Measurements from ENCODE around the gene PLEKHG7.
"Not testable (repeated sequence)": the region's sequence is repeated elsewhere in the genome, so short reads cannot be mapped to it uniquely, and the experiment has no call there.

PLEKHG7 gene, protein sequence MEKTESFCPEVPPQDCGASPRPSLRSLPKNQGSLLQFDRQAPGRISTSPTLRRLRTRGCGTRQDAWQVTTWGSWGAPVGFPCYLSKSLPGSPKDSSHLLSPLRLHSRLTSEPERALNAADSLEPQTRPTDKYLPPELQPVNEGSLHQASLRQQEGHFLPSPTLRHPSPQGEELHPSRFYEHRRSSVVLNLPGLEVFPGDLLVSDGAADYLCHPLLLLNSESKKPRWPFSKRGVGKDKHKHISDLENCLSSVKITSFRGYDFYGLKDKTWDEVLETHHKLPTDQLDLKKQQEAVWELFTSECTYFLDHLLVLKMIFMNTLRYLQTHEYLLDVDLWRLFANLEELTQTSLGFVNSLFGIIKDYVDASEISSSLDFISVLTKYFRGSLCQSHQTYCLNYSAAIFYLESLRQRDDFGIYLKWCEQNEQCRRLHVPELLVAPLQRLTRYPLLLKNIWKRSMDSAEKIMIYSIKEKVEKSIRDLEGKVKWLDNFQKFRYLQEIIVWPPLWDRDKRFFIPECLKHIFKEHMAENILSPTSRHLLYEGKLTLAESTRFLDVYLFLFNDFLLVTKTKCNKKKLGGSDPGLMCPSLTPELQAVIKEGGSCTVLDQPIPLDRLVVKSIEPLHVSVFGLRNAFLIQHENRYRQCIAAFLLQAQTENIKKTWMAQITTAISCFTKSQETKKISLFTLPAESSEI

DNA sequence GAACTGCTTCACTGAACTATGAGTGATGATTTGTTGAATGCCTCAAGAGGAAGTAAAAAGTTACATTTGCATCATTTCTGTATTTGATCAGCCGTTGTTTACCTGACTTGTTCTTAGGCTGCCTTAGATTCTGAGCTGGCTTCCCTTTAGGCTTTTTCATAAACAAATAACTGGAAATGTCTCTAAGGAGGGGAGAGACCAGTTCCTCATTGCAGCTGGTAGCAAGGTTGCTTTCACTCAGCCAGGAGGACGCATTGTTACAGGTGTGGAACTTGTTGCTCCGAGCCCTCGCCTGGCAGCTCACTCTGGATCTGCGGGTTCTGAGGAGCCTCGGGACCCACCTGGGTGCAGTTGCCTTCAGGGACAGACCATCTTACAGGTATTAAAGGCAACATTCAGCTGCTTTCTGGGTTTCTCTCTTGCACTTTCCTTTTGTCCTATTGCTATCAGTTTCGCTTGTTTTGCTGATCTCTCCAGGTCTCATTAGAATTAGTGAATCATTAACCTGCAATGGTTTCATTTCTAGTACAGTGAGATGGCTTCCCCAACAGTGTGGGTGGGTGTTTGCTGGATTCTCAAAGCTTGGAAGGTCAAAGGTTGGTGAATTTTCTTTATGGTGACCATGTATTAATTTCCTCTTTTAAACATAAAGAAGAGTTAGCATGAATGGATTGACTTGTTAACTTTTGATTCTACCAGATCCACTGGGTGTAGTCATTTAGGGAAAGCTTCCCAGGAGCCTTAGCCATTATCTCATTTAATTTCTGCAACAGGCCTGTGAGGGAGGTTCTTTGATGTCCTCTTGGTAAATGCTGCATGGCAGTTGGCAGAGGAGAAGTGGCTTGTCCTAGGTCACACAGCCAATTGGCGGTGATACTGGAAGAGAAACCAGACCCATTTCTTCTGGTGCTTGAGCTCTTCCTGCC, at the start of gene PLEKHG7:
Gene PLEKHG7, plus strand, starts transcription at position 236 of the 926 bp plus-strand sequence. CDS start 3,643 bp downstream, outside the sequence.
- peak; percentile 72 to 80 for ATAC-seq

DNA sequence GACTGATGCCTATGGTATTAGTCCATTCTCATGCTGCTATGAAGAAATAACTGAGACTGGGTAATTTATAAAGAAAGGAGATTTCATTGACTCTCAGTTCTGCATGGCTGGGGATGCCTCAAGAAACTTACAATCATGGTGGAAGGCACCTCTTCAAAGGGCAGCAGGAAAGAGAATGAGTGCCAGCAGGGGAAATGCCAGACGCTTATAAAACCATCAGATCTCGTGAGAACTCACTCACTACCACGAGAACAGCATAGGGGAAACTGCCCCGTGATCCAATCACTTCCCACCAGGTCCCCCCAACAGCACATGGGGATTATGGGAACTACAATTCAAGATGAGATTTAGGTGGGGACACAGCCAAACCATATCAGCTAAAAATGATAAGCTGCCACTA, 48.5 kb upstream of the PLEKHG7 start:
- ATAC-seq: not testable (repeated sequence)

DNA sequence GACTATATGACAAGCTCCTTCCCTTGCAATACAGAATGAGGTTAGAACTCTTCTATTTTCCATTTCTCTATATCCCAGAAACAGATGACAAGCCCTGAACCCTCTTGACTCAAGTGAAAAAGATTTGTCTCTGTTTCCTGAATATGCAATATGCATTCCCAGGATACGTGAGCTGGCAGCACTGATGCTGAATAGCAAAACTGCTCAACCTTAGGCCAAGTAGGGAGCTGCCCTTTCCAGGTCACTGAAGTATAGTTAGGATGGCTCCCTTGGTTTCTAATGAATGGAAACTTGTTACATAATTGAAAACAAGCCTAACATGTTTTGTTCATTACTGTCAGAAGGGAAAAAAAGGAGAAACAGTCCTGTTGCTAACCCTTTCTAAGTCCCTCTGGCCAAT, 47.9 kb upstream of the PLEKHG7 start:
- ATAC-seq: no peak

DNA sequence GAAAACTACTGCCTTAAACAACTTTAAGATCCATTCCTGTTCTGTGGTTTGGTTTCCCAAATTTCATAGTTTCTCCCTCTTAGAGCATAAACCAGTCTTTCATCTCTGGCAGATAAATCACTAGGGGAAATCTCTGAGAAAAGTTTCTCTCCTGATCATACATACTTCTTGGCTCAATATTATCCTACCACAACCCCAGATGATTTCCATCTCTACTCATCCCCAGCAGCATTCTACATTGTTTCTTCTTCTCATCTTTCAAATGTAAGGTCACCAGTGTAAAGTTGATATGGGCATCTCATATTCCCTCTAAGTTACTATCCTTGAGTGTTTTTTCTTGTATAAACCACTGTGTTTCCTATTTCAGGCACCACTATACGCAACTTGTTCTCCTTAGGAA, 45.9 kb upstream of the PLEKHG7 start:
- ATAC-seq: no peak

DNA sequence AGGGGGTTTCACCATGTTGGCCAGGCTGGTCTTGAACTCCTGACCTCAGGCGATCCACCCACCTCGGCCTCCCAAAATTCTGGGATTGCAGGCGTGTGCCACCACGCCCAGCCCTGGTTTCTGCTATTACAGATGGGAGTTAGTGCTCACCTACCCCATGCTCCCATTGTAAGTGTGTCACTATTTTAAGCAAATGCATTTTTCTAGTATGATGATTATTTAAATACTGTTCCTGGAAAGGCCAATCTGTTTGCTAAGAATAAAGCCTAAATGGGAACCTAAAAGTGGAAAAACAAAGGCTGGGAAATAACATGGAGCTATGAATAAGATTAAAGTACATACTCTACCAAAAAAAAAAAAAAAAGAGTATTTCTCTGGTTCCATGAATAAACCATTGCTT, 45.0 kb upstream of the PLEKHG7 start:
- ATAC-seq: no peak

DNA sequence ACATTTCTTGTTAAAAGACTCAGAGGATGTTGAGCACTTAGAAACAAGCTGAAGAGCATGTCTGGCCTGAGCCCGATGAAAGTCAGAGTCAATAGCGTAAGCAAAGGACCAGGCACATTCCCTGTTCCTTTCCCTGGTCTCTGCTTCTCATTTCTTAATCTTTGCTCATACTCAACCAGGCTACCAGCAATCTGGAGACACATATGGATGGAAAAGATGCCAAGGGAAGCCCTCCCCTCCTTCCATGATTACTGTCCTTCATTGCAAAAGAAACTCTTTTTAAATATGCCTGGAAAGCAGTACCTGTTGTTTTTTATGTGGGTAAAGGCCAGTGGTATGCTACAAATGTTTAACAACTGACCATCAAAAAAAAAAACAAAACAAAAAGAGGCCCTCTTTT, 44.2 kb upstream of the PLEKHG7 start:
- no peak for ATAC-seq

DNA sequence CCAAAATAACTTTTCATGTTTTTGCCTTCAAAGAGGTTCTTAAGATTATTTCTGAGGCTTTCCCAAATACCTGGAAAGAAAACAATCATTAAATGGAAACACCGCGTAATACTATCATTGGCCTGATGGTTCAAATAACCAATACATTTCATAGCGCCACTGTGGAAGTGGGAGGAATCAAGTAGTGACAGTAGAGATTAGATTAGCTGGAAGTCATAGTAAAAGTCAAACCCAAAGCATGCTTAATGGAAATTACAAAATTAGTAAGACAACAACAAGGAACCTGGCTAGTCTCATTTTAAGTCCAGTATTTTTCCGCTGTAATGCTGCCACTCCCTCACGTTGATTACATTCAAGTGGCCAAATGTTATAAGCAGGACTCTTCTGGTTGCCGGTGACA, 41.5 kb upstream of the PLEKHG7 start:
- no peak for ATAC-seq

DNA sequence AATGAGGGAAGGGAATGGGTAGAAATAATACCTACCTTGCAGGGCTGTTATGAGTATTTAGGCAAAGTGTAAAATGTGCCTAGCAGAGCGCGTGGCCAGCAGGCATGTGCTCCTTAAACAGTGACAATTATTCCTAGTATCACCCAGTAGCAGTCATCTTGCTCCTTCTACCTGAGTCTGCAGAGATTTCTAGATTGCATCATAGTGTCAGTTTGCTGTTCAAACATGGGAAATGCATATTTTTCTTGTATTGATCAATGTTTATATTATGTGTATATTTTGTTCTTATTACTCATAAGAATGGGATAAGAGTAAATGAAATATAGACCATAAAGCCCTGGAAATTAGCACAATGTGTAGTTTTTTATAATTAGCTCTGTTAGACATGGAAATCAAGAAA, 37.3 kb upstream of the PLEKHG7 start:
- no peak for ATAC-seq

DNA sequence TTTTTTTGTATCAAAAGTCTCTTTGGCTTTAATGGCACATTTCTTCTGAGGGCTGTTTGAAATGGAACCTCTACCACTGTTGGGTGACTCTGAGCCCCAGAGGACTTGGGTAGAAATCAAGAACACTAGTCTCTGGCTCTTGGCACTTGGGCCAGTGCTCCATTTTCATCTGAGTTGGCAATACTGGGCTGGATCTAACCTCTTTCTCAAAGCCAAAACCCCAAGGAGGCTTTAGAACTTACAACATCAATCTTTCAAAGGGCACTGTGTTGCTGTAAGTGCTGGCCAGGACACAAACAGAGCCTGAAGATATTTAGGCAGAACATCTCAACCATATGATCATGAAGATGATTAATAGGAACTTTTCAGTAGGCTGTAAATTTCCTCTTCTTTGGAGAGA, 34.0 kb upstream of the PLEKHG7 start:
- no peak for ATAC-seq

DNA sequence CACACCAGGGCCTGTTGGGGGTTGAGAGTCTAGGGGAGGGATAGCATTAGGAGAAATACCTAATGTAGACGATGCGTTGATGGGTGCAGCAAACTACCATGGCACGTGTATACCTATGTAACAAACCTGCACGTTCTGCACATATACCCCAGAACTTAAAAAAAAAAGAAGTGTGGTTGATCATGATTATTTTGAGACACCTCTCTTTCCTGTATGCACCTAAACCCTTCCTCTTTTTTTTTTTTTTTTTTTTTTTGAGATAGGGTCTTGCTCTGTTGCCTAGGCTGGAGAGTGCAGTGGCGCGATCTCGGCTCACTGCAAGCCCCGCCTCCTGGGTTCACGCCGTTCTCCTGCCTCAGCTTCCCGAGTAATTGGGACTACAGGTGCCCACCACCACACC, 31.3 kb upstream of the PLEKHG7 start:
- not testable (repeated sequence) for ATAC-seq

DNA sequence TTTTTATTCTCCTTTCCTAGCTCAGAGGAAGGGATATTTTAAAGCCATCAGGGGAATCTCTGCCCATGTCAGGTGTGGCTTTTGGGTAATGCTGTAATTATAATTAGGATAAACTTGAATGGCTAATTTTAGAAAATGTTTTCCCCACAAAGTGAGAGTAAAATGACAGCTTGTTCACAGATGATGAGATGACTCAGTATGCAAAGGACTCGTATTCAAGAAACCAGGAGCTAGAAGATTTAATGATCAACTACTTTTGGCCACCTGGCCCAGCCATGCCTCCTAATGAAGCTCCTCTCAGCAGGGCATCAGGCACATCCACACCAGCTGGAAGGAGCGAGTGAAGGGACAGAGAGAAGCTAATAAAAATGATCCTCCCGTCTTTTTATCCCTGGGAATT, 29.0 kb upstream of the PLEKHG7 start:
- ATAC-seq: no peak

DNA sequence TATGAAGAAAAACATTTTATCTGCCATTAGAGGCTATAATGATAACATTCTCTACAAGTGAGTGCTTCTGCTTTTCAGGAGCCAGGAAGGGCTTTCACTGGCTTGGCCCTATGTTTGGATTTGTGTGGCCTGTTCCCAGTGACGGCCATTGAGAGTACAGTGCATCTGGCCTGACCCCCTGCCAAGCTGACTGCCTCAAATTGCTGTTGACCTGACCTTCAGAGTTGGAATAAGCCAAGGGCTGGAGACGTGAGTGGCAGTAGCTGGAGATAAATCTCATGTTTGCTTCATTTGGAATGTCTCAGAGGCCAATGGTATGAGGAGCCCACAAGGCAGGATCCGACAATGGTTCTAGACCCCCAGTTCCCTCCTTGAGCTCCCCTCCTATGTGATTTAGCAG, 28.3 kb upstream of the PLEKHG7 start:
- ATAC-seq: no peak

DNA sequence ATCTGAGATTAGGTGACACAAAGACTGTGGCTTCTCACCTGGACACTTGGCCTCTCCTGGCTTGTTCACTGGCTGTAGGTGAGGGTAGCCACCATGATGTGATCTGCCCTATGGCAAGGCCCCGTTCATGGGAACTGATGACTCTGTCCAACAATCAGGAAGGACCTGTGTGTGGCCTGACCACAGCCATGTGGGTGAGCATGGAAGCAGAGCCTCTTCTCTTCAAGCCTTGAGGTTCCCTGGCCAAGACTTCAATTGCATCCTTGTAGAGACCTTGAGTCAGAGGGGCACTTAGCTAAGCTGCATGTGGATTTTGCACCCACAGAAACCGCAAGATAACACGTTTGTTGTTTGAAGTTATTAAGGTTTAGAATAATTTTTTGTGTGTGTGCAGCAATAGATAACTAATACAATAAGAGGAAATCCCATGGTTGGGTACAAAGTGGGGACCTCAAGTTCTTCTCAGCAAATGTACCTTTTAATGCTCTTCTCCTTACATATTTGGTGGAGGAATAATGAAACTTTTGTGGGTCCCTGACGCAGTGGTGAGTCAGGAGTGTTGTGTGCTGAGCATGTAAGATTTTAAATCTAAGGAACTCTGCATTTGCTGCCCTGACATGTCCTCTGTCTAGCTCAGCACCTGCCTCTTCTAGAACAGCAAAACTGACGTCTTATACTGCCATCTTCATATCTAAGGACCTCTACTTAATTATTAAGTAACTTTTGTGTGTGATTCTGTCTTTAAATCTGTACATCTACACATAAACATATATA, 27.5 kb upstream of the PLEKHG7 start:
- ATAC-seq: no peak

DNA sequence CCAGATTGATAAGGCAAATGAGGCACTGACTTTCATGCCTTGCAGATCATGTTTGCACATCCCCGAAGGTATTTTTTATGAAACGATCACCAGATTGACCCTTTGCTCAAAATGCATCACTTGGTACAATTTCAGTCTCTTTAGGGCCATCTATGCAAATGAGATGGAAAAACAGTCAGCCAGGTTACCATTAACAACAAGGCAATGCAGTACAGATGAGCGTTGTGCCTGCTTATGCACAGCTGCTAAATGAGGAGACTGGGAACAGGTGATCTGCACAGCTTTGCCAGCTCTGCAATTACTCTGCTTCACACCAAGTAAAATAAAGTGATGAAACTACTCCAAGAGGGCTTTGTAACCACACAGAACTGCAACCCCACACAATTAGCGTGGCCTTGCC, 26.1 kb upstream of the PLEKHG7 start:
- ATAC-seq: no peak

DNA sequence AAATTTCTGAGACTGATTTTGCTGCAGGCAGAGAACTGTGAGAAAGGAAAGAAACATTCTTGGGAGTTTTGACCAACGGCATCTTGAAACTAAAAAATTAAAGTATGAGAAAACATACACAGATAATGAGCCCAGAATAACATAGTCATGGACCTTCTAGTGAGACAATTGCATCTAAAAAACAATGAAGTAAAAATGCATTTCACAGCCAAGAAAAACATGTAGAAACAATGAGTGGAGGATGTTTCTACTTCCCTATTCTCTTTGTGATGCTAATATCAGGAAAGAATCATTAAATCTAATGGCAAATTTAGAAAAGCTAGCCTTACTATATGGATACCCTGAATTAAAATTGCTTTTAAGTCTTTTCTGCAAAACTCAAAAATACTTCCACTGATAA, 12.2 kb upstream of the PLEKHG7 start:
- ATAC-seq: no peak

DNA sequence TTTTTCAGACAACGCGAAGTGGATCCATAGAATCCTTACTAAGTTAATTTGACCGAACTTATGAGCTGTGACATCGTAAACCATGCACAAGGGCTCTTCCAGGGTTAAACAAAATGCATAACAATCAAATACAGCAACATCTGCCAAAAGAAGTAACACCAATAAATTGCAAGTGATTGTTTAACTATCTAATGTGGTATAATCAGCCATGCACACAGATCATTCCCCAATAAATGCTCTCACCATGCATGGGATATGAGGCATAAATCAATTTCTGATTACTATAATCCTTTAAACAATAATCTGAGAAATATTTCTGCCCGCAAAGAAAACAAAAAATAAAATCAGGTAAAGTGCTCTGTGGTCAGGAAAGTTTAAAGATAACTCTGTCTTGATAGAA, 7.7 kb upstream of the PLEKHG7 start:
- no peak for ATAC-seq

DNA sequence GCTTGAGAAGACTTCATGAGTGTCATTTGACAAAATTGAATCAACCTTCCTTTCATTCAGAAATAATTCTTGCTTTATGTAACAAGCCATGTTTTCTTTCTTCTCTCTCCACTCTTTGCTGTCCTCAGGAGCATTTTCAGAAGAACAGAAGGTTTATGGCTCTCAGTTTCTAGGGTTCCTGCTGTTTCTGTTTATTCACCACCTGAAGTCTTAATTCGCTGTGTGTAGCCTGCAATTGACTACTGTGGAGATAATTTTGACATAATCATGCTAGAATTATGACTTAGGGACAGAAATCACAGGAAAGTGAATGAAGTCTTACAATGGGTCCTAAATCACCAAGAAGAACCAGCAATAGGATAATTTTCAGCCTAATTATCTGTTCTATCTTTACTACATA, 7.2 kb upstream of the PLEKHG7 start:
- no peak for ATAC-seq

DNA sequence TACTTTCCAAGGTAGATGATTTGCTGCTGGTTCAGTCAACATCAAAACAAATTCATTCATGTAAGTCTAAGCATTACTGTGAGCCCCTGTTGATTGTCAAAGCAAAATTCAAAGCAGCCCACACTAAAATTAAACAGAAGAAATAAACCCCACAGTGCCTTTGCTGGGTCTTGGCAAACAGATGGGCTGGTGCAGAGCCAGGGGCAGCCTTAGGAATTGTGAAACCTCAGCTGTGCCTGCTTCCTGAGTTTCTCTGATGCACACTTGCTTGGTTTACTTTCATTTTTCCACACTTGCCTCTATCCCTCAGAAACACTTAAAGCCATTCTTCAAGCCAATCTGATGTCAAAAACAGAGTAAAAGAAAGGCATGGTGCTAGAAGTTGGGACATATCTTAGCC, 6.6 kb upstream of the PLEKHG7 start:
- no peak for ATAC-seq

DNA sequence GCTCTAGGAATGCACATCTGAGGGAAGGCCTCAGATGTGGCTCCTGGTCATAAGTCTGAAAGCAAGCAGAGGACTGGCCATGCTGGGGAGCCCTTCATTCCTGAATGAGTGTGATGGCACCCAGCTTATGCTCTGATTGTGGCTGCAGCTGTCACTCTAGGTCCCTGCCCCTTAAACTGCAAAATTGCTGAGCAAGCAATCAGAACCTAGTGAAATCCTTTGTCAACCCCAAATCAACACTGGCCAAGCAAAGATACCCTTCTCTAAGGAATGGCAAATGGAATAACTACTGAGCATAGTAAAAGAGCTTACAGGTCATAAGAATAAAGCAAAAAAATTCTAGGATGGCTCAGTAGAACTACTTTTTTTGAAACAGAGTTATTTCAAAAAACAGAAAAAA, 4.3 kb upstream of the PLEKHG7 start:
- ATAC-seq: no peak

DNA sequence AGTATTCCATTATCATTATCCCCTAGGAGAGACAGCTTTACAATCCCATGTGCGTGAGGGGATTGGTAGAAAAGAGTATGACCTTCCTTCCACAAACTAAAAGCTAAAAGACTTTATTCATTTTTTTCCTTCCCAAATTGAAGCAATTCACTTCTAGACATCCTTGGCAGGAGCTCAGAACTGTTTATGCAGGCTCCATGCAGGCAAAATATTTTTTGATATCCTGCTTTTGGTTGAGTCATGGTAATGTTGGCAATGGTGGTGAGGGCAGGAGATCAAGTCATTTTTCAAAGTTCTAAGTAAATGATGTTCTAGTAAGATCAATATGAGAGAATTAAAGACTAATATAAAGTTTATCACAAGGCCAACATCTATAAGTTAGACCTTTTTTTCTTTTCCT, 1.3 kb upstream of the PLEKHG7 start:
- no peak for ATAC-seq

DNA sequence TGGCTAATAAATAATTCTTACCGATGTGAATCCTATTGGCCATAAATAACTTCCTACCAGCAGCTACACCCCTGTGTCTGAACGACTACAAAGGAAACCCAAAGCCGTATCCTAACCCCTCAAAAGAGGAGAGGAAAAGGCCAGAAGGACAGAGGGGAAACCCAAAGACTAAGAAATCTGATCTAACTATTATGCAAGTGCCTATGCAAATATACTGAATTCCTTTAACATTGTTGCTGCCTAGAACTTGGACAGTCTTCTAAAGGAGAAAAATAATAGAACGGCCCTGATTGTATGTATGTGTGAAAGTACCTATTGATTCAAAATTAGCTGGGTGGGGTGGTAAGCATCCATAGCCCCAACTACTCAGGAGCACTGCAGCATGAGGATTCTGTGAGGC, 997 bp downstream of the PLEKHG7 start:
- no peak for ATAC-seq

DNA sequence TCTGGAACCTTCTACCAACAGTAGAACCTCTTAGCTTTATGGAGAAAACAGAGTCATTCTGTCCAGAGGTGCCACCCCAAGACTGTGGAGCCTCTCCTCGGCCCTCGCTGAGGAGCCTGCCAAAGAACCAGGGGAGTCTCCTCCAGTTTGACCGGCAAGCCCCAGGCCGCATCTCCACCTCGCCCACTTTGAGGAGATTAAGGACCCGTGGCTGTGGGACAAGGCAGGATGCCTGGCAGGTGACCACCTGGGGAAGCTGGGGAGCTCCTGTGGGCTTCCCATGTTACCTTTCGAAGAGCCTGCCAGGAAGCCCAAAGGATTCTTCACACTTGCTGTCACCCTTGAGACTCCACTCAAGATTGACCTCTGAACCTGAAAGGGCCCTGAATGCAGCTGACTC, 3.8 kb downstream of the PLEKHG7 start:
- ATAC-seq: no peak

DNA sequence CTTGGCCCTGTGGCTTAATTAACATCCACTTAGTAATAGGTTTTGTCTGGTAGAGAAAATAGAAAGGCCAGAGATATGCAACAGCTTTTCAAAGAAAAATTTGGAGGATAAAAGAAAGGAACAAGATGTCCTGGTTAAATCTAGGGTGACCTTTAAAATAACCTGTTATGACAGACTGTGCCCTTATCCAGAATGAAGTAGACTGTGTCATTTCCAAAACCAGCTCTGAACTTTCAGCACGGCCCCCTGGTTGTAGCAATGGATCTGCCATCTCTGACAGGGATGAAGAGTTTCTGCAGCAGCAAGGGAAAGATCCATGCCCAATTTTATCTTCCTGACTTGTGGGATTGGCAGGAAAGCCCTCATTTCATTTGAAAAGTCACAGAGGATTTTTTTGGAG, 5.1 kb downstream of the PLEKHG7 start:
- ATAC-seq: no peak

All from activated CD4-positive, CD25-positive, alpha-beta regulatory T cell treated with anti-CD3 and anti-CD28 coated beads, Interleukin-2, amount 50 U/mL, for 24 hours (primary cell).